SK-N-SH (cell line): ENCODE measurements around the gene MAP7D2. TPM values are rescaled to one million over a fixed set of nuclear protein-coding genes. Genes with fewer than 3 reads are reported as not detected.

Experiments used
- CTCF ChIA-PET: fragments of 300-600, 350-600 bp; formaldehyde crosslinking; extraction: SDS; loops from one replicate; lab custom pipeline; 2021; lab: Yijun Ruan, JAX
- POLR2A ChIA-PET: fragments of 350-600 bp; sonication (Branson Sonifier 250); formaldehyde crosslinking; extraction: SDS; loops from one replicate; lab custom pipeline; 2020; ENCODE audit warnings: antibody characterized with exemption, inconsistent platforms; lab: Yijun Ruan, JAX
- DNase-seq: peaks from one replicate; pipeline ENCODE4 v3.0.0; 2012
- H2AFZ ChIP-seq: fragments of 200-600 bp; sonication (generic); 2 replicates; pipeline ENCODE4 v1.8.1; 2016; ENCODE audit warnings: antibody characterized with exemption, mild to moderate bottlenecking, low read depth
- H3F3A ChIP-seq: fragments of 200-600 bp; sonication (generic); replicated peaks from 2 replicates; pipeline ENCODE3; 2016; ENCODE audit warnings: antibody characterized with exemption, mild to moderate bottlenecking; ENCODE audit not compliant: insufficient read depth
- H3K27ac ChIP-seq, 2 experiments: fragments of 200-500 bp in 1 of 2; fragments of 200-600 bp in 1 of 2; sonication (Bioruptor generic) in 1 of 2; sonication (generic), shearing (Covaris generic) in 1 of 2; 2 replicates each; pipeline versions ENCODE4 v1.5.1 to v1.6.1; 2014 to 2016; ENCODE audit warnings: low read depth in 2 of 2, inconsistent platforms in 1 of 2, low read length in 1 of 2, mild to moderate bottlenecking in 1 of 2, mixed read lengths in 1 of 2
- H3K27me3 ChIP-seq: fragments of 200-600 bp; sonication (generic), shearing (Covaris generic); 2 replicates; pipeline ENCODE4 v1.6.1; 2016; ENCODE audit warnings: mixed run types; ENCODE audit not compliant: insufficient read depth
- H3K36me3 ChIP-seq, 2 experiments: fragments of 200-500 bp in 1 of 2; fragments of 200-600 bp in 1 of 2; sonication (Bioruptor generic) in 1 of 2; sonication (generic) in 1 of 2; replicated peaks in 1 of 2; 2 replicates each; pipeline versions ENCODE3 to v1.5.1; 2014 to 2016; ENCODE audit warnings: low read length in 1 of 2, mild to moderate bottlenecking in 1 of 2; ENCODE audit not compliant: insufficient read depth in 2 of 2, control insufficient read depth in 1 of 2
- H3K4me1 ChIP-seq, 2 experiments: fragments of 200-500 bp in 1 of 2; fragments of 200-600 bp in 1 of 2; sonication (Bioruptor generic) in 1 of 2; sonication (generic), shearing (Covaris generic) in 1 of 2; 2 replicates each; pipeline versions ENCODE4 v1.5.1 to v1.6.1; 2014 to 2016; ENCODE audit warnings: low read depth in 1 of 2, low read length in 1 of 2, mixed run types in 1 of 2; ENCODE audit not compliant: insufficient read depth in 2 of 2, control insufficient read depth in 1 of 2
- H3K4me2 ChIP-seq: fragments of 200-600 bp; sonication (generic), shearing (Covaris generic); 2 replicates; pipeline ENCODE4 v1.6.1; 2017; ENCODE audit warnings: mixed run types
- H3K4me3 ChIP-seq, 2 experiments: fragments of 200-500 bp in 1 of 2; fragments of 200-600 bp in 1 of 2; sonication (Bioruptor generic) in 1 of 2; sonication (generic), shearing (Covaris generic) in 1 of 2; 2 replicates each; pipeline versions ENCODE4 v1.5.1 to v1.8.1; 2014 to 2016; ENCODE audit warnings: low read depth in 2 of 2, inconsistent platforms in 1 of 2, low read length in 1 of 2, mild to moderate bottlenecking in 1 of 2, mixed read lengths in 1 of 2, moderate library complexity in 1 of 2
- H3K79me2 ChIP-seq: fragments of 200-600 bp; sonication (generic); 2 replicates; pipeline ENCODE4 v1.8.1; 2017; ENCODE audit warnings: mild to moderate bottlenecking; ENCODE audit not compliant: insufficient read depth
- H3K9ac ChIP-seq: fragments of 200-600 bp; sonication (generic); 2 replicates; pipeline ENCODE4 v1.6.1; 2017; ENCODE audit warnings: mixed run types
- H3K9me2 ChIP-seq: fragments of 200-600 bp; sonication (generic); 2 replicates; pipeline ENCODE4 v1.6.1; 2017; ENCODE audit warnings: mixed run types
- H3K9me3 ChIP-seq: fragments of 200-600 bp; sonication (generic); 2 replicates; pipeline ENCODE4 v1.6.1; 2017; ENCODE audit warnings: mixed run types, mild to moderate bottlenecking, moderate library complexity
- H4K20me1 ChIP-seq: fragments of 200-600 bp; sonication (generic); 2 replicates; pipeline ENCODE4 v1.6.1; 2017; ENCODE audit warnings: mild to moderate bottlenecking, mixed run types; ENCODE audit not compliant: insufficient read depth
- CHD2 ChIP-seq: fragments of 150-350 bp; IDR thresholded peaks from 2 replicates; pipeline ENCODE4 v1.6.1; 2018; ENCODE audit warnings: low read length; ENCODE audit not compliant: partially characterized antibody
- EP300 ChIP-seq, 2 experiments: IDR thresholded peaks; 2 replicates each; pipeline versions ENCODE4 v1.4.0 to v1.6.1; 2012; ENCODE audit warnings: borderline replicate concordance in 1 of 2, low read depth in 1 of 2, low read length in 1 of 2
- FOSL2 ChIP-seq: IDR thresholded peaks from 2 replicates; pipeline ENCODE4 v1.4.0; 2012; ENCODE audit warnings: low read depth, mild to moderate bottlenecking, moderate library complexity, borderline replicate concordance
- FOXJ3 ChIP-seq: sonication (generic); formaldehyde crosslinking; IDR thresholded peaks from 2 replicates; pipeline ENCODE4 v1.5.1; 2020; ENCODE audit warnings: mild to moderate bottlenecking, missing genetic modification reagents
- FOXM1 ChIP-seq: IDR thresholded peaks from 2 replicates; pipeline ENCODE4 v1.4.0; 2012; ENCODE audit warnings: low read depth, mild to moderate bottlenecking
- GABPA ChIP-seq: IDR thresholded peaks from 2 replicates; pipeline ENCODE4 v1.4.0; 2012; ENCODE audit warnings: low read depth, mild to moderate bottlenecking
- GATA2 ChIP-seq: sonication (generic); formaldehyde crosslinking; IDR thresholded peaks from 2 replicates; pipeline ENCODE4 v1.5.0; 2020; ENCODE audit warnings: mild to moderate bottlenecking, missing genetic modification reagents
- IRF3 ChIP-seq: fragments of 150-350 bp; IDR thresholded peaks from 2 replicates; pipeline ENCODE4 v1.6.1; 2016; ENCODE audit warnings: mild to moderate bottlenecking, low read depth, low read length
- JUND ChIP-seq: IDR thresholded peaks from 2 replicates; pipeline ENCODE4 v1.4.0; 2012
- MAX ChIP-seq: IDR thresholded peaks from 2 replicates; pipeline ENCODE4 v1.4.0; 2012; ENCODE audit warnings: low read depth
- MXI1 ChIP-seq: IDR thresholded peaks from 2 replicates; pipeline ENCODE4 v1.6.1; 2012; ENCODE audit warnings: mild to moderate bottlenecking, low read depth, low read length, improper control_type of control experiment
- PBX3 ChIP-seq: IDR thresholded peaks from 2 replicates; pipeline ENCODE4; 2012
- RCOR1 ChIP-seq: fragments of 150-350 bp; IDR thresholded peaks from 2 replicates; pipeline ENCODE4 v1.6.1; 2017; ENCODE audit warnings: antibody characterized with exemption, low read length
- SIN3A ChIP-seq: IDR thresholded peaks from 2 replicates; pipeline ENCODE4 v1.6.1; 2012; ENCODE audit warnings: low read depth, mild to moderate bottlenecking, low read length, moderate library complexity, borderline replicate concordance
- SMC3 ChIP-seq: IDR thresholded peaks from 2 replicates; pipeline ENCODE4 v1.6.1; 2012; ENCODE audit warnings: low read depth, low read length, improper control_type of control experiment
- TCF12 ChIP-seq: IDR thresholded peaks from 2 replicates; pipeline ENCODE4 v1.4.0; 2012
- YY1 ChIP-seq: IDR thresholded peaks from 2 replicates; pipeline ENCODE4 v1.4.0; 2012; ENCODE audit warnings: low read depth, mild to moderate bottlenecking
- ZBTB33 ChIP-seq: IDR thresholded peaks from 2 replicates; pipeline ENCODE4 v1.4.0; 2012; ENCODE audit warnings: low read depth, borderline replicate concordance
- WGBS: methylation state at CpG from one replicate; pipeline ENCODE4 v1.1.6; 2017; ENCODE audit warnings: low lambda C conversion rate; 5-methylcytosine and 5-hydroxymethylcytosine counted together
- polyA plus RNA-seq, 3 experiments: library from polyadenylated mRNA; depleted of rRNA; stranded (reverse); fragments of >200 nt; gene quantifications; 2 replicates each; pipeline ENCODE4 v1.2.3, GENCODE V29; 2012

Gene MAP7D2
- polyA plus RNA-seq, 1 of the 3 experiments (the other 2 are of a cell fraction): 2.7 TPM

GRCh38 chrX:20016616-20016945 lies 100.1 kb downstream of the MAP7D2 start:
- Histone ChIP-seq H2AFZ (no peak overlapping the region), H4K20me1 (no peaks in the 10 kb centered on the region), H3F3A (peaks cover 5% of the 10 kb centered on the region), H3K4me1 (no peaks in the 10 kb centered on the region), H3K9me3 (no peaks in the 10 kb centered on the region), H3K27ac (no peak overlapping the region), H3K4me2 (no peak overlapping the region; the same call in 1 of the 2 replicates), H3K36me3 (no peaks in the 10 kb centered on the region), H3K4me3 (no peak overlapping the region), H3K27me3 (no peaks in the 10 kb centered on the region; the same call in 1 of the 2 replicates)
- ChIA-PET CTCF (interaction anchor here (1.2 kb wide), 2 partner anchors 17 to 977 kb away, joined by 3 read pairs; no protein-coding TSS in a partner anchor), POLR2A (no interaction called here)
- no peak for TF ChIP-seq JUND
- TF ChIP-seq FOSL2: no peak
- TF ChIP-seq GABPA: no peak
- TF ChIP-seq MXI1: no peak
- no peak for TF ChIP-seq FOXM1
- no peak for TF ChIP-seq ZBTB33
- no peak for TF ChIP-seq RCOR1
- TF ChIP-seq FOXJ3: no peak
- TF ChIP-seq IRF3: no peak
- TF ChIP-seq, all 33 proteins: peak for 0
- no peak overlapping the region for H3K9ac ChIP-seq
- WGBS: 32% methylated on average over 2 of the region's 2 CpGs
- H3K79me2 ChIP-seq: no peaks in the 10 kb centered on the region
- no peak for DNase-seq
- no peaks in the 10 kb centered on the region for H3K9me2 ChIP-seq

GRCh38 chrX:20015945-20016615 lies 100.6 kb downstream of the MAP7D2 start:
- CTCF ChIA-PET: interaction anchor here (1.2 kb wide), 2 partner anchors 16 to 976 kb away, joined by 3 read pairs; no protein-coding TSS in a partner anchor
- H3K36me3 ChIP-seq: no peaks in the 10 kb centered on the region
- POLR2A ChIA-PET: no interaction called here

More at GRCh38 chrX:20015945-20016615, 100.6 kb downstream of the MAP7D2 start:
- H3F3A ChIP-seq: peaks cover 5% of the 10 kb centered on the region
- peak overlapping the region; percentile 24; the same call in 1 of the 2 replicates for H3K4me2 ChIP-seq
- H3K27me3 ChIP-seq: no peaks in the 10 kb centered on the region; the same call in 1 of the 2 replicates
- no peaks in the 10 kb centered on the region for H3K9me3 ChIP-seq
- H3K27ac ChIP-seq: no peak overlapping the region
- H3K4me1 ChIP-seq: no peaks in the 10 kb centered on the region
- 0 out of 2 replicates have a peak, but pooled peaks have one; percentile 20 for TF ChIP-seq MAX
- no peak for TF ChIP-seq GATA2 (CRISPR knock-in tag)
- no peak for TF ChIP-seq GABPA
- peak in 1 of 2 experiments; percentile 24; a peak in 2 of 4 replicates for TF ChIP-seq EP300 (IDR thresholded peaks at IDR 0.05; ENCODE audit: borderline replicate concordance in 1 of 2, low read depth in 1 of 2, low read length in 1 of 2)
- no peak for TF ChIP-seq CHD2
- TF ChIP-seq TCF12: peak; percentile 79
- no peak for TF ChIP-seq SMC3
- peak; percentile 33 for TF ChIP-seq JUND
- peak; percentile 17; the same call in 1 of the 2 replicates for TF ChIP-seq FOSL2
- peak; percentile 50; the same call in 1 of the 2 replicates for TF ChIP-seq SIN3A
- no peak for TF ChIP-seq YY1
- TF ChIP-seq PBX3: peak; percentile 69
- TF ChIP-seq IRF3: no peak
- TF ChIP-seq, all 33 proteins: peak for 7
- 30% methylated on average over 9 of the region's 9 CpGs for WGBS
- DNase-seq: no peak
- Histone ChIP-seq H3K9me2 (no peaks in the 10 kb centered on the region), H3K4me3 (no peak overlapping the region), H3K9ac (no peak overlapping the region), H4K20me1 (no peaks in the 10 kb centered on the region), H2AFZ (no peak overlapping the region), H3K79me2 (no peaks in the 10 kb centered on the region)
